NCI-H187 treated with DMSO at 0.1 percent for 48 hours (cell line): ENCODE results near the gene USP4.
A peak's percentile ranks its signal among the peaks of the same experiment; 100 is the strongest.
"Not testable (repeated sequence)": the region's sequence is repeated elsewhere in the genome, so short reads cannot be mapped to it uniquely, and the experiment has no call there.

ENCODE experiments used
- DNase-seq: peaks from one replicate; lab custom pipeline; 2025; lab: John Stamatoyannopoulos, UW

Gene USP4, protein sequence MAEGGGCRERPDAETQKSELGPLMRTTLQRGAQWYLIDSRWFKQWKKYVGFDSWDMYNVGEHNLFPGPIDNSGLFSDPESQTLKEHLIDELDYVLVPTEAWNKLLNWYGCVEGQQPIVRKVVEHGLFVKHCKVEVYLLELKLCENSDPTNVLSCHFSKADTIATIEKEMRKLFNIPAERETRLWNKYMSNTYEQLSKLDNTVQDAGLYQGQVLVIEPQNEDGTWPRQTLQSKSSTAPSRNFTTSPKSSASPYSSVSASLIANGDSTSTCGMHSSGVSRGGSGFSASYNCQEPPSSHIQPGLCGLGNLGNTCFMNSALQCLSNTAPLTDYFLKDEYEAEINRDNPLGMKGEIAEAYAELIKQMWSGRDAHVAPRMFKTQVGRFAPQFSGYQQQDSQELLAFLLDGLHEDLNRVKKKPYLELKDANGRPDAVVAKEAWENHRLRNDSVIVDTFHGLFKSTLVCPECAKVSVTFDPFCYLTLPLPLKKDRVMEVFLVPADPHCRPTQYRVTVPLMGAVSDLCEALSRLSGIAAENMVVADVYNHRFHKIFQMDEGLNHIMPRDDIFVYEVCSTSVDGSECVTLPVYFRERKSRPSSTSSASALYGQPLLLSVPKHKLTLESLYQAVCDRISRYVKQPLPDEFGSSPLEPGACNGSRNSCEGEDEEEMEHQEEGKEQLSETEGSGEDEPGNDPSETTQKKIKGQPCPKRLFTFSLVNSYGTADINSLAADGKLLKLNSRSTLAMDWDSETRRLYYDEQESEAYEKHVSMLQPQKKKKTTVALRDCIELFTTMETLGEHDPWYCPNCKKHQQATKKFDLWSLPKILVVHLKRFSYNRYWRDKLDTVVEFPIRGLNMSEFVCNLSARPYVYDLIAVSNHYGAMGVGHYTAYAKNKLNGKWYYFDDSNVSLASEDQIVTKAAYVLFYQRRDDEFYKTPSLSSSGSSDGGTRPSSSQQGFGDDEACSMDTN

DNA sequence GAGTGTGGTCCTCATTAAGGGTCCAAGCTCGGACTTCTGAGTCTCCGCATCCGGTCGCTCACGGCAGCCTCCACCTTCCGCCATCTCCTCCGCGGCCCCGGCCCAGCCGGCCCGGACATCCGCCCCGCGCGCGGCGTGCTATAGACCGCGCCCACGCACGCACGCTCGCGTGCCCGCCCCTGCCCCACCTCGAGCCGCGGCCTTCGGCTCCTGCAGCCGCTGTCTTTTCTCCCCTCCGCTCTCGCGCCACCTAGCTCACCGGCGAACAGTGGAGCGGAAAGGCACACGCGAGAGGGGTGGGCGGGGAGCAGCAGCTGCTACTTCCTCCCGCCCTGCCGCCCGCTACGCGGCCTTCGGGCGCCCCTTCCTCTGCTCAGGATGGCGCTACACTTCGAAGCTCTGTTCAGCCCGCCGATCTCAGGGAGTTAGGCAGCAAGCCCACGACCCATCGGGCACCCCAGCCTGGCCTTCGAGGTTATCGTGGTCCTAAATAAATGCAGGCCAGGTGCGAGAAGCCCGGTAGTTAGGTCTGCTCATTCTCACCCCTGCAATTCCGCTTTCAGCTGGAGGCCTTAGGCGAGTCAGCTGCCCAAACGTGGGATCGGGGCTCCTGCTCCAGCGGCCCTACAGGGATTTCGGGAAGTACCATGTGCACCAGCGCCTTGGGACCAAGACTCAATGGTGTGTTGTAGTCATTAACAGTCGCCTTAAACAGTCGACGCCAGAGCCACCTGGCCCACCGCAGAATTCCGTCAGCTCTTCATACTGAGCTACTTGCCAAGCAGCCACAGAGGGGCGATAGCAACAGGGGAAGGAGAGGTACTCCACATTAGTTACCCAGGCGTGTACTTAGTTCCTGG is at the start of gene USP4:
TSS of gene USP4 (minus strand) at position 113 of the 860 bp plus-strand sequence. CDS start at position 84, 29 bp downstream.
- DNase-seq: peak; percentile 41

DNA sequence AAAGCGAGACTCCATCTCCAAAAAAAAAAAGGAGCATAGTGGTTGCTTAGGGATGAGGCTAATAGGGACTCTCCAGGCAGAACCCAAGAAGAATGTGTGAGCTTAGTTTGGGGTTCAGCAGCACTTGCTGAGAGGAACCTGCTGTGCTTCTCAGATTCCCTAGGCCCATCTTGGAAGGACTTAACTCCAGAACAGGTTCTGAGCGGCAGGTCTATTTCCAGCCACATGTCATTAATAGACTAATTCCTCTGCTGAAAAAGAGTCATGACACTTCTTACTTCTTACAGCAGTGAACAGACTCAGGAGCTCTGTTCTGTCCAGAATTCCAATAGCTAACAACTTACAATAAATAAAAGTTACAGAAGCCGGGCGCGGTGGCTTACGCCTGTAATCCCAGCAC is 49.4 kb upstream of the USP4 start:
- no peak for DNase-seq

DNA sequence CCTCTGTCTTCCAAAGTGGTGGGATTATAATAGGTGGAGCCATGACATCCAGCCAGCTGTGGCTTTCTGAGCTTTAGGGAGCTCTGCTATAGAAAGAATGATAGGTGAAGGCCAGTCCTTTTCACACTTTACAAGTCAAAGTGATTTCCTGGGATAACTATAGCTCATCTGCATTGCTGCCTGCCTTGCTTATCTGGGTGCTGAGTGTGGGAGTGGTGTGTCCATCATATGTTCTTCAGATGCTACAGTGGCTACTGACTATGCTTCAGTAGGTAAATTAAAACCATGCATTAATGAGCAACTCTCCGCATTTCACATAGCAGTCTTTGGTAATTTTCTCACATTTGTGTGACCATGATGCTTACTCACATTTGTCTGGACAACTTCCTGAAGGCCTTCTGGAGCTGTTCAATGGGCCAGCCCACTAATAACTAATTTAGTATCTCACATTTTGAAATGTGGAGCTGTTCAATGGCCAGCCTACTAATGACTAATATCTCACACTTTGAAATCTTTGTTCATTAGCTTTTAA is 48.5 kb upstream of the USP4 start:
- no peak for DNase-seq

DNA sequence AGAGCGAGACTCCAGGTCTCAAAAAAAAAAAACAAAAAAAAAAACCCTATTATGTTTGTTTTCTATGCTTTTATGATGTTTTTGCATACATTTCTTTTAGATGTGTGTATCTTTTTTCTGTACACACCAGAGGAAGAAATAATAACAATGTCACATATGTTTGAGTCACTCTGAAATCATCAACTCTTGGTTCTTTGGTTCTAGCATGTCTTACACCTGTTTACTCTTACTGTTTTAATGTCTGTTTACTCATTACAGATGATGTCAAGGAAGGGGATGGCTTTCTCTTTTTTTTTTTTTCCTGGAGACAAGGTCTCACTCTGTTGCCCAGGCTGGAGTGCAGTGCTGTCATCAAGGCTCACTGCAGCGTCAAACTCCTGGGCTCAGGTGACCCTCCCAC is 47.9 kb upstream of the USP4 start:
- DNase-seq: no peak

DNA sequence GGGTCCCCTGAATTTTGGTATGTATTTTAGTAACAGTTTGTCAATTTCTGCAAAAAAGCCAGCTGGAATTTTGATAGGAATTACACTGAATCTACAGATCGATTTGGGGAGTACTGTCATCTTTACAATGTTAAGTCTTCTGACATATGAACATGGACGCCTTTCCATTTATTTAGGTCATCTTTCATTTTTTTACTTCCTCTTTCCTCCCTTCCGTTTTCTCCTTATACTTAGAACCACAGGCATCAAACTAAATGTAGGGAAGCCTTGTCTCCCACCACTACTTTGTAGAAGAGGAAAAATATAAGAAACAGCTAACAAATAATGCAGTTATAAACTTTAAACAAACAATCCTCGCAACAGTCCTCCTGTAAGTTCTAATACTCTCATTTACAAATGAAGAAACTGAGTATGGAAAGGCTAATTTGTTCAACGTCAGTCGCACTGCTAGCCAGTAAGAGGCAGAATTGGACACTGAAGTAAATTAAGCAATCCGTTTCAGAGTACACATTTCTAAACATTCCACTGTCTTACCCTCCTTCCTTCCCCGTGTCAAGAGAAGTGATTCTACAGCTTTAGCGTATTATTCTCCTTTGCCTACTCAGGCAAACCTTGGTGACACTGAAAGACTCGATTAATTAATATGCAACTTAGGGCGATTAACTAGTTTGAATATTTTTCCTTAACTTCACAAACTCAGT is 46.4 kb upstream of the USP4 start:
- no peak for DNase-seq

DNA sequence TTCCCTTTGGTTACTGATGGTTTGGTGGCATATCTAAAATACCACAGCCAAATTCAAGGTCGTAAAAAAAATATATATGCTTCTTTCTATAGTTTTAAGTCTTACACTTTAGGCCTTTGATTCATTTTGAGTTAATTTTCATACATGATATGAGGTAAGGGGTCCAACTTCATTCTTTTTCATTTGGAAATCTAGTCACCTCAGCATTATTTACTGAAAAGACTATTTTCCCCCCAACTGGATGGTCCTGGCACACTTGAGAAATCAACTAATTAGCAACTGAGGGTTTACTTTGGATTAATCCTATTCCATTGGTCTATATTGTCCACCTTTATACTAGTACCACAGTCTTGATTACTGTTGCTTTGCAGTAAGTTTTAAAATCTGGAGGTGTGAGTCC is 45.8 kb upstream of the USP4 start:
- DNase-seq: no peak

DNA sequence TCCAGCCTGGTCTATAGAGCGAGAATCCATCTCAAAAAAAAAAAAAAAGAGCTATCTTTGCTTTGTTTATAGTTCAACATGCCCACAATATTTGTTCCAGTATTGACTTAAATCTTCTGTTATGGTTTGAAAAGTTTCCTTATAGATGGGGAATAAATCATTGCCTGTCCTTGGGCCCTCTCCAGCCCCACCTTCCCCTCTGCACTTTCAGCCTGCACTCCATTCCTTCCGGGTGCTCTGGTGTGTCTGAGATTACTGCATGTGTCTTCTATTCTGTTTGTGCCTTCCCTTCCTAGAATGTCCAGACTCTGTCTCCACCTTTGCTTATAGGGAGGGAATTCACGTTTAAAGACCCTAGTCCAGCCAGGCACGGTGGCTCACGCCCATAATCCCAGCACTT is 43.5 kb upstream of the USP4 start:
- no peak for DNase-seq

DNA sequence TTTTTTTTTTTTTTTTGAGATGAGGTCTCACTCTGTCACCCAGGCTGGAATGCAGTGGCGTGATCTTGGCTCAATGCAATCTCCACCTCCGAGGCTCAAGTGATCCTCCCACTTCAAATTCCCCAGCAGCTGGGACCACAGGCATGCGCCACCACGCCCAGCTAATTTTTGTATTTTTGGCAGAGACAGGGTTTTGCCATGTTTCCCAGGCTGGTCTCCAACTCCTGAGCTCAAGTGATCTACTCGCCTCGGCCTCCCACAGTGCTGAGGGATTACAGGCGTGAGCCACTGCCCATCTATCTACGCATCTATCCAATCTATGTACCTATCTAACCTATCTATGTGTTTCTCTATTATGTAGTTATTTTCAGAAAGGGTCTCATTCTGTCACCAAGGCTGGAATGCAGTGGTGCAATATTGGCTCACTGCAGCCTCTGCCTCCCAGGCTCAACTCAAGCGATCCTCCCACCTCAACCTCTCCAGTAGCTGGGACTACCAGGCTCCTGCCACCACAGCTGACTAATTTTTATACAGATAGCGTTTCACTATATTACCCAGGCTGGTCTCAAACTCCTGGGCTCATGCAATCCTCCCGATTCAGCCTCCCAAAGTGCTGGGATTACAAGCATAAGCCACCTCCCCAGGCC is 38.5 kb upstream of the USP4 start:
- no peak for DNase-seq

DNA sequence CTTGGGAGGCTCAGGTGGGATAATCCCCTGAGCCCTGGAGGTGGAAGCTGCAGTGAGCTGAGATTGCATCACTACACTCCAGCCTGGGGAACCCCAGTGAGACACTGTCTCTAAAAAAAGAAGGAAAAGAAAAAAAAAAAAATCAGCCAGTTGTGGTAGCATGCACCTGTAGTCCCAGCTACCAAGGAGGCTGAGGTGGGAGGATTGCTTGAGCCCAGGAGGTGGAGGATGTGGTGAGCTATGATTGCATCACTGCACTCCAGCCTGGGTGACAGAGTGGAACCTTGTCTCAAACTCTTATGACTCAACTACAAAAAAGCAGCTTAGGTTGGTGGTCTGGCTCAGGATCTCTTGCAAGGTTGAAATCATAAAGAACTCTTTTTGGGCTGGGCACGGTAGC is 37.6 kb upstream of the USP4 start:
- DNase-seq: no peak

DNA sequence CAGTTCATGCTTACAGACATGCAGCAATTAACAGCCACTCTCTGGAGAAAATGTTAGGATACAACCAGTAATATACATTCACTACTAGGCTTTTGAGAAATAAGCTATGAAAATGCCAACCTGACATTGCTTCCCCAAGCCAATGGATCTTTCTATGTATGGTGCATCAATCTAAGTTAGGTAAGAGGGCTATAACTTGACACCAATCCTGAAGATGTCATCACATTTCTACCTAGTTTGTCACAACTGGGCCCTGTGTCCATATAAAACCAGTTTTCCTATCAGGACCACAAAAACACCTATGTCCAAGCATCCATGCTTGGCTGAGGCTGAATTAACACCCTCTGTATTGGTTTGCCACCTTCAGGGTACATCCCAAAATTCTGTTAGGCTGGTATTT is 32.1 kb upstream of the USP4 start:
- no peak for DNase-seq

DNA sequence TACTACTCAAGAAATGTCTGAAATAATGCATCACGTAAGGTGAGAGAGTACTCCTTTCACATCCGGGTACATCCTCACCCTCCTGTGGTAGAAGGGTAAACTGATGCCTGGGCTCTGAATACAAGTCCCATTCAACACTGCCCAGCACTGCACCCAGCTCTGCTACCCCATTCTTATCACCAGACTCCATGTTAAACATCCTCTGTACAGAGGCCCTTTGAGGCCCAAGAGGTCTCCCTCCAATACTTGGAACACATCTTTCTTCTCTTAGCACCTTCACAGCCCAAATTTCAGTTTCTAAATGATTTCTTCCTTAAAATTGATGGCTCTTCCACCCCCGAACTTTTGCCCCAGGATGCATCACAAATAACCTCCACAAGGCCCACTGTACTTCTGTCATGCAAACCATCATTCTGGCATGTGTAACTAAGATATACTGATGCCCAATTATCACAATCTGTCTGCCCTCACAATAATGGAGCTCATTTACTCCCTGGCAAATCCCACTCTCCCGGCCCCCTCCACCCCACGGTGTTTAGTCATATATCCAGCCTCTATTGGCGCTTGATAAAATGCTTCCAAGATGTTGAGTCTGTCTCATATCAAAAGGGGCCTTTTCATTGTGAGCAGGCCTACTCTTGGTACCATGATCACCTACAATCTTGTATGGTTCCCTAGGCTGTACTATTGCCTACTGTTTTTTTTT is 30.9 kb upstream of the USP4 start:
- no peak for DNase-seq

DNA sequence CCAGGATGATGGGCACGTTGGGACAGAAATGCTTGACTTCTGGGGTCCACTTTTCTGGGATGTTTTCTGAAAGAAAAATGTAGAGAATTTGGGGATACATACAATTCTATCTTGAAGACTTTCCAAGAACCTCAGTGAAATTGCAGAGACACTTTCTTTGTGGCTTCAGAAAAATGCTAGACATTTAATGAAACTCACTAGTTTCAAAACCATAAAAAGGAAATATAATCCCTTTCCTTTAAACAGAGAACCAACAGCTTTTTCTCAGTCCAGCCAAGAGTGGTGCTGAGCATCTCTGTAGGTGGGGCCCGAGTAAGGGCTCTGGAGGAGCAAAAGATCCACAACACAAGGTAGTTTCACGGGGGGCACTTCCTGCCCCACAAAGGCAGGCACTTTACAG is 22.7 kb upstream of the USP4 start:
- DNase-seq: no peak

DNA sequence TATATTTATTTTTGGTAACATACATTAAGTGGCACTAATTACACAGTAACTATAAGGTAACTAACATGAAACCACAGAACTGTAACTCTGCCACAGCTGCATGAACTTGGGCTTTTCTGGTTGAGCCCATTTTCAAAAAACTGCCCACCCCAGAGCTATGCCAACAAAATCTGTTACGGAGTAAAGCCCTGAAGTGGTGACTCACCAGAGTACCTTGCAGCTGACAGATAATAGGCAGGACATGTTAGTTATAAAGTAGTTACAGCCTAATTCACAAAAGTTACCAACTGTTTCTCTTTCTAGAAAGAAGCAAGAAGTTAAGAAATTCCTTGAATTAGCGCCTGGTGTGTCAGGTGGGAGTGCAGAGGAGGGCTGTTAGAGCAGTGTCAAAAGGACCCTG is 19.8 kb upstream of the USP4 start:
- no peak for DNase-seq

DNA sequence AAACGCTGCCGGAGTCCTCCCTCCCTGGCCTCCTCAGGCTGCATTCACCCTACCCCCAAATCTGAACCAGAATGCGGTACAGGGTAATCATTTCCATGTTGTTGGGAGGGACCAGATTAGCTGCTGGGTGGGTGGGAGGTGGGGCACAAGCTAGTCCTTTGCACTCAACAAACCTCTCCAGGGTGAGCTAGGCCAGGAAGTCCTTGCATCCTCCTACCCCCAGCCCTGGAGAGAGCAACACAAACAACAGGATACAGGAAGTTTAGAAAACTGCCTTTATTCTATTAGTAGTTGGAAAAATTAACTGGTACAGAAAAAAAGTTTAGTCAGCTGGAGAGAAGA is 19.0 kb upstream of the USP4 start:
- DNase-seq: no peak

DNA sequence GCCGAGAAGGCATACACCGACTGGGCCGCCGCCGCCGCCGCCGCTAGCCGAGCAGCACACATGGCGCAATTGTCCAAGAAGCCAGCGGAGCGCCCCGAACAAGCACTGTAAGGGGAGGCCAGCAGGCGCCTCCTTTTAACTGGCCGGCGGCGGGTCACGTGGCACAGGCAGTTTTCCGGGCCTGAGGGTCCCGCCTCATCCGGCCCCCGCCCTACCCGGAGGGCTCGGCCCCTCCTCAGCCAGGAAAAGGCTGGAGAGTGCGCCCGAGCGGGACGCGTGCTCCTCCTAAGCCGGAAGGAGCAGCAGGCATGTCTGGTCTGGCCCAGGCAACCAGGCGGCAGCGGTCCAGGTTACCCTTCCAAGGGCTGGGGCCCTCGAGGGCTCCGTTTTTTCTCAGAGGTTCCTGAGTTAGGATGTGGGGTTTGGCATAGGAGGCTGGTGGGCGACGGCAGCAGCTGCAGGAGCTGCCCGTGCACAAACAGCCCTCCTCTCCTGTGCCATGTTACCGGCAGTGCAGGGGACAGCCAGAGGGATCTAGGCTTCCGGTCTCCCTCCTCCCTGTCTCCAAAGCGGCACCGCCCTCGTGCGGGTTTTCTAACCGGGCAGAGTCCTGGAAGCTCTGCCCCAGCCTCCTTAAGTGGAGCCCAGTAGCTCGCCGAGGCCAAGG is 18.5 kb upstream of the USP4 start, which contains the start of gene GPX1:
TSS of gene GPX1 (minus strand) at position 137 of the 667 bp plus-strand sequence. CDS start at position 62, 75 bp downstream.
- DNase-seq: peak; percentile 2

DNA sequence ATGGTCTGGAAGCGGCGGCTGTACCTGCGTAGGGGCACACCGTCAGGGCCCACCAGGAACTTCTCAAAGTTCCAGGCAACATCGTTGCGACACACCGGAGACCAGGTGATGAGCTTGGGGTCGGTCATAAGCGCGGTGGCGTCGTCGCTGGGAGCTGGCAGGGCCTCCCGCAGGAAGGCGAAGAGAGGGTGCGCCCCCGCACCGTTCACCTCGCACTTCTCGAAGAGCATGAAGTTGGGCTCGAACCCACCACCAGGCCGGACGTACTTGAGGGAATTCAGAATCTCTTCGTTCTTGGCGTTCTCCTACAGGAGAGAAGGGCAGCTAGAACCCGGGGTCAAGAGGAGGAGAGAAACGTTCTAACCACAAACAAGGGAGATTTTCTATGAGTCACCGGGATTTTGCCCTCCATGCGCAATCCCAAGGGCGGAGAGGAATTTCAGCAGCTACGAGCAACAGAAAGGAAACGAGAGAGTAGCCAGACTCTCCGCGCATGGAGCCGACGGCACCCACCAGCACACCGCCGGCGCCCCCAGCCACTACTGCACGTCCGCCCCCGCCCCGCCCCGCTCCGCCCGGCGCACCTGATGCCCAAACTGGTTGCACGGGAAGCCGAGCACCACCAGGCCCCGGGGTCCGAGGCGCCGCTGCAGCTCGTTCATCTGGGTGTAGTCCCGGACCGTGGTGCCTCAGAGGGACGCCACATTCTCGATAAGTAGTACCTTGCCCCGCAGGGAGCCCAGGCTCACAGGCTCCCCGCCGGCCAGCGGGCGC is 17.8 kb upstream of the USP4 start:
- DNase-seq: not testable (repeated sequence)

DNA sequence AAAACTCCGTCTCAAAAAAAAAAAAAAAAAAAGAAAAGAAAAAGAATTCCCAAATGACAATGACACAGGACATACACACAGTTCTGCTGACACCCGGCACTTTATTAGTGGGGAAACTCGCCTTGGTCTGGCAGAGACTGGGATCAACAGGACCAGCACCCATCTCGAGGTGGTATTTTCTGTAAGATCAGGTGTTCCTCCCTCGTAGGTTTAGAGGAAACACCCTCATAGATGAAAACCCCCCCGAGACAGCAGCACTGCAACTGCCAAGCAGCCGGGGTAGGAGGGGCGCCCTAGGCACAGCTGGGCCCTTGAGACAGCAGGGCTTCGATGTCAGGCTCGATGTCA is 17.2 kb upstream of the USP4 start:
- not testable (repeated sequence) for DNase-seq

DNA sequence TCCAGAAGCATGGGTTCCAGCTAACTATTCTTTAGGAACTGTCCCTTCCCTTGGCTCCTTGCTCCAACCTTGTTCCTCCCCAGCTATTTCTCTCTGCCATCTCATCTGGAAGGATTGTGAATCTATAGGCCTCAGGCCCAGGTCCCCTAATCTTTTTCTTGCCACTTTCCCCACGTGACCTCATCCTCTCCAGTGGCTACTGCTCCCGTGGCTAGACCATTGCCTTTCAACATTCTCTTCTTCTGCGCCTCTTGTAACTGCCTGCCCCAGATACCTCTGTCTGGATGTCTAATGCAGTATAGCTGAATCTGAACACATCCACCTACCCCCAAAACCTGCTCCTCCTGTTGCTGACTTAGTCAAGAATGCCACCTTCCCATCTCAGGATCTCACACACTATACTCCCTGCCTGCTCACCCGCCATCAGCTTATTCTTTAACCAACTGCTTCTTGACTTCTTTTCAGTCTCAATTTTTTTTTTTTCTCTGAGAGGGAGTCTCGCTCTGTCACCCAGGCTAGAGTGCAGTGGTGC is 13.1 kb upstream of the USP4 start:
- no peak for DNase-seq
